HG03060 (cell line): Measurements from ENCODE around the gene GAPDHS.

Experiments
- ATAC-seq: cut with Tn5 transposase; IDR thresholded peaks from one replicate; pipeline ENCODE4 v1.9.1; 2021; ENCODE audit warnings: low read depth, moderate number of reproducible peaks; ENCODE audit not compliant: unreplicated experiment

The GAPDHS gene

DNA sequence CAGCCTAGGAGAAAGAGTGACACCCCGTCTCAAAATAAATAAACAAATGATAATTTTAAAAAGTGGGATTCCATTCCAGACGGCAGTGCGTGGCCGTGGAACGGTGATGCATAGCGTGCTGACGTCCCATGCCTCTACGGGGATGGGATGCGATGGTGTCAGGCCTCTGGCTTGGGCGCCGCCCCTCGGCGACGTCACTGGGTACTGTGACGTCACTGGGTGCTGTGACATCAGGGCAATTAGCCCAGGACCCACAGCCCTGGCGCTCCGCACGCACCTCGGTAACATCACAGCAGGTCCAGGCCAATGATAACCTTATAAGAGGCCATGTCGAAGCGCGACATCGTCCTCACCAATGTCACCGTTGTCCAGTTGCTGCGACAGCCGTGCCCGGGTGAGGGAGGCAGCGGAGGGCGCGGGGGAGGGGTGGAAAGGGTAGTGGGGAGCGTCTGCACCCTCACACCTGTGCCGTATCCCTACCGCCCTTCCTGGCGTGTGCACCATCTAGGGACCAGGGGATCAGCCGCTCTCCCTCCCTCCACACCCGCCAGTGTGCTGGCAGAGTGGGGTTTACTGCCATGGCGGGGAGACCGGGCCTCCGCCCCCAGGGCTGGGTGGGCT, at the start of gene GAPDHS:
Gene GAPDHS (plus strand): TSS at position 256 of the 621 bp plus-strand sequence. CDS start 72 bp downstream, at position 328.
- no peak for ATAC-seq

DNA sequence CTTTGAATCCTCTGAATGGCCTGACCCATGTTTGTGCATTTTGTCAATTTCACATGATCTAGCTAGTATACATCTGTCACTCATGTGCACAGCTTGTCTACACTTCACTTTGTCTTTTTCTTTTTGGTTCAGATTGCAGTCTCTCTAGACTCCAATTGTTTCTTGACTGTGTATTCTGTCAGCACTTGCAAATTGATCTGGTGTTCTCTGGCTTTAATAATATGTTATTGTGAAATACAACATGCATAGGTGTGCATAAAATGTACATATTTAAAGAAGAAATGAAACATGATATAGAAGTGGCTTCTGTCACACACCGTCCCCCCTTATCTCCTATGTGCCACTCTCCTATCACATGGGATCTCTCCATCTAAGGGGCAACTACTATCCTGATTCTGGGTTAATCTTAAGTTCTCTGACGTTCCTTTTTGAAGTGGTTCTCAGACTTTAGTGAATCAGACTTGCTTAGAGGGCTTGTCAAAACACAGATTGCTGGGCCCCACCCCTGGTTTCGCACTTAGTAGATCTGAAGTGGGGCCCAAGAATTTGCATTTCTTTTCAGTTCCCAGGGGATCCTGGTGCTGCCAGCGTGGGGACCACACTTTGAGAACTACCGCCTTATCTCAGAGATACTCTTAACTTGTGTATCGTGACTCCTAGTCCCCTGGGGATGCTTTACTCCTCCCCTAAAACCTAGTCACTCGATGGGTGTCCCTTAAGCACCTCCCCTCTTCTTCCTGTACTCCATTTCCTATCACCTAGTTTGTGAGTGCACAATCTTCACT, 48.8 kb upstream of the GAPDHS start:
- peak; percentile 86 for ATAC-seq

DNA sequence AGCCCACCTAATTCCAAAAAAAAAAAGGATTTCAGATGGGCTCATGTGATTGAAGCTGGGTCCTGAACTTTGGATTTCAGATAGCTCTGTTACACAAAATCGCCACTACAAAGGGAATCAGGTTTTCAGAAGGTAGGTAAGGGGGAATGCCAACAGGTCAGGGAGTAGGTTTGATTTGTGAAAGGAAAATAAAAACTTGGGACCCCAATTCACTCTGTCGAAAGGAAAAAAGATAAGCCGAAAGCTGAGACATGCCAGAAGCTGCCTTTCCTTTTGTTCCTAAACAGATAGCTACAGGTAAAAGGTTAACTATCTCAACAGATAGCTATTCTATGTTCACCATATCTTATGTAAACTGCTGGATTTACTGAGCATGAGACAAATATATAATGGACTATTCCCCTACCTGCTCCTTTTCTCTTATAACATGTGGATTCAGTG, 47.0 kb upstream of the GAPDHS start:
- no peak for ATAC-seq

DNA sequence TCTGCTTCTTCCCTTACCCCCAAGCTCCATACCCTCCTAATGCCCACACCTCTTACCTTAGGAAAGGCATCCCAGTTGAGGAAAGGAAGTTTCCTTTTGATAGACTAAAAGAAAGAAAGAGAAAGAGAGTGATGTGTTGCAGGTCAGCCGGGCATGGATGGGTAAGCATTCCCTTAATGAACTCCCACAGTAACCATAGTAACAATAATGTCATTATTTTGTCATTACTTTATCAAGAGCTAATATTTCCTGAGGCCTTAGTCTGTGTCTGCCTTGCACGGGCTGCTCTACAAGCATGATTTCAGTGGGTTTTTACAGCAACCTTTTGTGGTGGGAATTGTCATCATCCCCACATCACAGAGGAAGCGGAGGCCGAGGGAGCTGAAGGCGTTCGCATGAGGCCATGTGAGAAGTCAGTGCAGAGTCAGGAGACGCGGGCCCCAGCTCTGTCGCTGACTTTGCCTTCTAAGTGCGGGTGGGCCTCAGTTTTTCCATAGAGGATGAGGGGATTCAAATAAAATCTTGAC, 45.5 kb upstream of the GAPDHS start:
- ATAC-seq = no peak

DNA sequence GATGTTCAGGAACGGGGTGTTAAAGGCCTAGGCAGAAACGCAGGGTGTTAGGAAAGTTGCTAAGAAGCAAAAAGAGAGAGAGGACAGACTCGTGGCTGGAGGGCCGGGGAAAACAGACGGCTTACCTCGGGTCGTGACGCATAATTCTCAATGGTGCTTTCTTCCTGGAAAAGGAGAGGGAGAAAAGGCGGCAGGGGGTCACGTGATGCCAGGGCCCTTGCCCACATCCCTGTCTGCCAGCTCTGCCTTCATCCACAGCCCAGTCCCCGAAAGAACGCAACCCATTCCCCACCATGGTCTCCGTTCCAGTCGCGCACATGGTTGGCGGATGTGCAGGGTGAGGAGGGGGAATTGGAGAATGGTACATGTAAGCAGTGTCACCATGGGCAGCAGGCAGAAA, 44.6 kb upstream of the GAPDHS start:
- no peak for ATAC-seq

DNA sequence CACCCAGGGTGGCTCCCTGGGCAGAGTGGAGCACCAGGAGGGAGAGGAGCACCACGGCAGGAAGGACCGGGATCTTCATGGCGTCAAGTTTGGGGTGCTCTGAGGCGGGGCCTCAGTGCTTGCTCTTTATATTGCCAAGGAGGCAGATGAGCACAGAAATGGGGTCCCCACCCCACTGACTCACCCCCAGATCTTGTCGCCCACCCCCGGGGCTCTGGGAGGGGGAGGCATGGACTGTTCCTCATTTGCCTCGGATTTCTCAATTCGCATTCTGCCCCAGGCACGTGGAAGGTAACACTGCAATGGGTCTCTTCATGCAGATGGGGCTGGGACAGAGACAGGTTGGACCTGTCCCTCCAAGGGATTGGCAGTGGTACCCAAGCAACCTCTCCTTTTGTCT, 42.9 kb upstream of the GAPDHS start, which contains the start of gene KRTDAP:
Gene KRTDAP (minus strand): TSS at position 101 of the 400 bp plus-strand sequence. CDS start 22 bp downstream, at position 79.
- no peak for ATAC-seq

DNA sequence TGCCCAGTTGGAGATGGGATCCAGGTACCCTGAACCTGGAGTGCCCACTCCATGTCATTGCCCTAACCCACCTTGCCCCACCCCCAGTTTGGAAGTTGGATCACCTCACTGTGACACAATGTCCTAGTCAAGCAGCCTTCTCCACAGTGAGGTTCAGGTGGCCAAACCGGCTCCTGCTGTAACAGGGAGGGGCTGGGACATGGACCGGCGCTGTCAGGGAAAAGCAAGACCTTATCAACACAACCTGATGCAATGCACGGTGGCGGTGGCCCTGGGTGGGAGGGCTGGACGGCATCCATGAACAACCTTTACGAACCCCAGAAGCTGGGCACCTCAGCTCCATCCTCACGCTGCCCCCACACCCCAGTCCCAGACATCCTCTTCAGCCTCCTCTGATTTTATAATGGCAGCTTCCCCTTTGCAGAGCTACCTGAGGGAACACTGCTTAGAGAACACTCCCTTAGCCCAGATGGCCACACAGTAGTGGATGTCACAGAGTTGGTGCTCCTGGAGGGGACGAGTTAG, 41.4 kb upstream of the GAPDHS start:
- ATAC-seq = no peak

DNA sequence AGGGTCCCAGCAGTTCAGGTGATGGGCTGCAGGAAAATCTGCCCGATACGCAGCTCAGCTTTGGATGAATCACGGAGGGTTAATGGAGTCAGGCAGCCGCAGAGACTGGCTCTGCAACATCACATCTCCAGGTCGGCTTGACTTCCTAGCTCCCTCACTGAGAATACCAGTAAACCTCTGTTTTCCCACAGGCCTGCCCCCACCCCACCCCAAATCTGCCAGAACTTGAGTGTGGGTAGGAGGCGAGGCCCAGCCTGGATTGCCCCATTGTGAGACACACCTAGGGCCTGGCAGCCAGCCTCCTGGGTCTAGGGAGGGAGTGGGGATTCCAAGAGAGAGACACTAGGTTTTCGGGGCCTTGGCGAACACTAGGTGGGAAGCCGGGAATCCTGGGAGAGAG, 39.3 kb upstream of the GAPDHS start:
- no peak for ATAC-seq

DNA sequence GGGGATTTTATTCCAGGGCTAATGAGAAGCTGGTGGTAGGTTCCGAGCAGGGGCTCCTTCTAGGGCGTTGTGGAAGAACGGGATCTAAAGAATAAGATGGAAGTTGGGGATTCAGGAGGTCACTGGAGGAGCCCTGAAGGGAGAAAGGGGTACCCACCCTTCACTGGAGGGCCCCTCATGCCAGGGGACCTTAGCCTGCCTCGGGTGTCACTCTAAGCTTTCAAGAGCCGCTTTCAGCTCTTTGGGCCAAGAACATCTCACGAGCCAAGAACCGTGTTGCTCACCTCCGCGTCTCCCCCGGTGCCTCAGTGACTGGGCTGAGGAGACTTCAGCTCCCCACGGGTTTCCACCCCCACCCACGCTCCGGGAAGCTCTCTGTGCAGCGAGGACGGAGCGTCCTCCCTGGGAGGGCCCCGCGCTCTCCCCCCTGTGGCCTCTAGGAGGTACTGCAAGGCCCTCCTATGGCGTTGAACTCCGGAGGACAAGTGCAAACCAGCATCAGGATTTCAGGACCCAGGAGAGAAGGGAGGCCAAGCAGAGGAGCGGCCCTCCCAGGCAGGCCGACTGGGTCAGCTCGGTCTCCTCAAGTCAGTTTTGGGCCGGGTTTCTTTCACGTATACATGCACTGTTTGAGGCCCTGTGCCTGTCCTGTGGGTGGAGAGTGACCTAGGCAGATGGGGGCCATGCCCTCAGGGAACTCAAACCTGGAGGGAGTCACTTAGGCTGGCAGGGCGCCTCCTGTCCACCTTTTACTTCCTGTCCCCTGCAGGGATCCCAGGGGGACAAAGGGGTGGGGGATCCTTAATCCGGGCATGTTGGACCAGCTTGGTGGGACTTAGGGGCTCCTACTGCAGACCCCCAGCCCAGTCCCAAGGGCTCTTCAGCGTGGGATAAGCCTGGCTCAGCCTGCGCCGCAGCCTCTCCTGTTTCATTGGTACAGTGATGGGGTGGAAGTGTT, 37.9 kb upstream of the GAPDHS start:
- no peak for ATAC-seq

DNA sequence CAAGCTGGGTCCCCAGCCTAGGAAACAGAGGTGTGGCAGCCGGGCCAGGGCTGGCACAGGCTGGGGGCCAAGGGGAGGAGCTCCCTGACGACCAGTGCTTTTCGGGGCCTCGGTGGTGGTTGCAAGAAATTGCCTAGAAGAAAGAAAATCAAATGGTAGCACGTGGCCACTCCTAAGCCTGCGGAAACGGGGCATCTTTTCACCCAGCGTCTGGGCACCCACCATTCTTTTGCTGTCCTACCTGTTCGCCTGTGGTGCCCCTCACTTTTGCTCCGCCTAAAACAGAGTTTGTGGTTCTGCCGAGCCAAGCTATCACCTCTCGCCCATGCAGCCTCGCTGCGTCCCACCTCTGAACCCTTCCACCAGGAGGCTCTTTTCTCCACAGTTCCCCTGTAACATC, 35.9 kb upstream of the GAPDHS start:
- ATAC-seq = no peak

DNA sequence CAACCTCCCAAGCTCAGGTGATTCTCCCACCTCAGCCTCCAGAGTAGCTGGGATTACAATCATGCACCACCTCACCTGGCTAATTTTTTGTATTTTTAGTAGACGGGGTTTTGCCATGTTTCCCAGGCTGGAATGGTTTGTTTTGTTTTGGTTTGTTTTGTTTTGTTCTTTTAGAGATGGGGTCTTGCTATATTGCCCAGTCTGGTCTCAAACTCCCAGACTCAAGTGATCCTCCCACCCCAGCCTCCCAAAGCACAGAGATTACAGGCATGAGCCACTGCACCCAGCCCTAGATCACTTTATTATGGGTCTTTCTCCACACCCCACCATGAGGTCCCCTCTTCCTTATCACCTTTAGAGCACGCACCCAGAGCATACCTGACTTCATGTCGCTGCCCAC, 35.0 kb upstream of the GAPDHS start:
- ATAC-seq = no peak

DNA sequence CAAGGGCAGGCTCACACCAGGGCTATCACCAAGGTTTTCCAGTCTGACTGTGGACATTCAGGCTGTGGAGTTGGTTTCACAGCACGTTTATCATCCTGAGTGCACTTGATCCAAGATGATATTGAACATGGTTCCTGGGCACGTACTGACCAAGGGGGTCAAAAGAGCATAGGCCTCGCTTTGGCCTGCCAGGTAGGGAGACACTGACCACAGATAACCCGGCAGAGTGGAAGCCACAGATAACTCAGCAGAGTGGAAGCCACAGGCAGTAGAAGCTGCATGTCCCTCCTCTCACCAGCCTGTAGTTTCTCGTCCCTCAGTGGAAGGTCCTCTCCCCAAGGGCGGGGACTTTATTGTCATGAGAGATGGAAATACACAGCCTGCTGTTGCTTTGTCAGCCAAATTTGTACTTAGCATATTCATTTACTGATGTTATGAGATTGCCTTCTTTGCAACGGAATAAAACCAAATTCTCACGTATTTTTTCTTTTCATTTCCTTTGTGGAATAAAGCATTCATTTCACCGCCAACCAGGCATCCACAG, 34.2 kb upstream of the GAPDHS start:
- no peak for ATAC-seq

DNA sequence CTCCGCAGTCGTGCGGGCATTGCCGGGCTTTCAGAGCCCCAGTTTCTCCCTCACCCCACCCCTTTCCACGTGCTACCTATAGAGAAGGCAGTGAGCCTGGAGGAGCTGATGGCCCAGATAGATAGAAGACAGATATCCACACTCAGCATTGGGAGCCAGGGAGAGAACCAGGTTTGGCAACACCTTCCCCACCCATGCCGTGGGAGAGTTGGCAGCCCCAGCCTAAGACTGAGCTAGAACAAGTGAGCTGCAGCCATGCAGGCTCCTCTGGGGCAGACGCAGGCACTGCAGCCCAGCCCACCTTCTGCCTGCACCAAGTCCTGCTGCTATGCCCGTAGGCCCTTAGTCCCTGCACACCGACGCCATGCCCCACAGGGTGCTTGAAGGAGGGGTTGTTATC, 32.6 kb upstream of the GAPDHS start:
- ATAC-seq = no peak

DNA sequence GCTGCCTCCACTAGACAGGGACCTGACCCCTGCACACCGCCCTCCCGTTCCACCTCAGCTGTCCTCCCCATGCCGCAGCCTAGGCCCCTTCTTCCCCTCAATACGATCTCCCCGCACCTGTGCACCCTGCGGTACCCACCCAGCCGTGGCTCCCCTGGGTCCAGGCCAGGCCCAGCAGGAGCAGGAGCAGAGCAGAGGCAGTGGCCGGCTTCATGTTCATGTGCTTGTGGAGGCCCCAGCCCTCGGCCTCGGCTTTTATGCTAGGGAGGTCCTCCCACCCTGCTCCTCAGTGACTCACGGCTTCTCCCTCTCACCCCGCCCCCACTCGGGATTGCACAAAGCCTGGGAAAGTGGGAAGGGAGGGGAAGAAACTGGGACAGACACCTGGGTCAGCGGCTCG, 31.6 kb upstream of the GAPDHS start:
- no peak for ATAC-seq

DNA sequence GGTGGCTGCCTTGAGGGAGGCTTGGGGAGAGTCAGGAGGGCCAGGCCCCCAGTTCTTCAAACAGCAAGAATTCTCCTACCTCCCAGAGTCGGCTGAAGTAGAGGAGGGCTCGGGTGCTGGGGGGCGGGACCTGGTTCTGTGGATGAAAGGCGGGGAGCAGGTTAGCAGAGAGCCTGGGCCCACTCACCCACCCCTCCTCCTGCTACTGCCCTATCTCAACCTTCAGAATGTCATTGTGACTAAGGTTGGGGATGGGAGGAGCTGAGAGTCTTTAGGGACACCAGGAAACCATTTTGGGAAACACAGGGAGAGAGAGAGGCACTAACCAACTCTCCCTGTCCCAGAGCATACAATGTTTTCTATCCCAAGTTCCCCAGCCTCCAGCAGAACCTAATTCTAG, 30.5 kb upstream of the GAPDHS start:
- no peak for ATAC-seq

DNA sequence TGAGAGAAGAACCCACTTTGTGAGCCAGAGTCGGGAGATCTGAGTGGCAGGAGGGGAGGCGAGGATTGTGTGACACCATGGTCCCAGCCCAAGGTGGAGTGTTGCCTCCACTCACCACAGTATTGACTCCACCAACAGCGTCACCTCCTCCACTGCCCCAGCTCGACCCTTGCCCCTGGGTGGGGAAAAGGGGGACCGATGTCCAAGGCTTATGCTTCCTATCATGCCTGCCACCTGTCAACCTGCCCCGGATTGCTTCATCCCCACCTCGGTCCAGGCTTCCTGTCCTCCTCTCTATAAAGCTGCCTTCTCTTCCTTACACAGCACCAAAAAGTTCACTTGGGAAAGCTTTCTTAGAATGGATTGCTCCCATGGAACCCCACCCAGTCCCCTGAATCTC, 27.2 kb upstream of the GAPDHS start:
- ATAC-seq = no peak

DNA sequence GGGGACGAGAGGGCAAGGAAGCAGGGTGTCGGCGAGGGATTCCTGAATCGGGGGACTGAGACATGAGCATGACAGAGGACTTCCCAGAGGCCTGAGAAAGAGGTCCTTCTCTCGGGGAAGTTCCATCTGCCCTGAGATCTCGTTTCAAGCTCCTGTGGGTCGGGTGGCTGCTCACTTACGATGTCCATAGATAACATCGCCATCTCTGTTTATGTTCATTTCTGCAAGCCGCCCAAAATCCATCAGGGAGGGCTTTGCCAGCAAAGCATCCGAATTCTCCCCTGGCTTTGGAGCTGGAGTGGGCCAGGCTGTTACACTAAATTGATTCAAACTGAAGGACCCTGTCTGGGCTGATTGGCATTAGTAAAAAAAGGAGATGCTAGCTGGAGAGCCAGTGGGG, 25.7 kb upstream of the GAPDHS start:
- no peak for ATAC-seq

DNA sequence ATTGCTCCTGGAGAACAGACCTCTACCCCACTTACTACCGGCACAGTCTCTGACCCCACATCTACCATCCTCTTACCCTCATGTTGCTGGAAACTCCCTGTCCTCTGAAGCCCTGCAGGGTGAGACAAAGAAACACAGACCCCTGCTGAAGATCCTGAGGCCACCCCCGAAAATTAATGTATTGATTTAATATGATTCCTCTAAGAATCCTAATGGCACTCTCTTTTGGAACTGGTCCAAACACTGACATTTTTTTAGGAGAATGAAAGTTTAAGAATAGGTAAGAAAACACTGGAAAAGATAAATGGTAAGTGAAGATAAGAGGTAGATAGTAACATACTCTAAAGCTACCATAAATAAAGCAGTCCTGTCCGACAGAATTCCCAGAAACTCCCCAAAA, 25.1 kb upstream of the GAPDHS start:
- no peak for ATAC-seq

DNA sequence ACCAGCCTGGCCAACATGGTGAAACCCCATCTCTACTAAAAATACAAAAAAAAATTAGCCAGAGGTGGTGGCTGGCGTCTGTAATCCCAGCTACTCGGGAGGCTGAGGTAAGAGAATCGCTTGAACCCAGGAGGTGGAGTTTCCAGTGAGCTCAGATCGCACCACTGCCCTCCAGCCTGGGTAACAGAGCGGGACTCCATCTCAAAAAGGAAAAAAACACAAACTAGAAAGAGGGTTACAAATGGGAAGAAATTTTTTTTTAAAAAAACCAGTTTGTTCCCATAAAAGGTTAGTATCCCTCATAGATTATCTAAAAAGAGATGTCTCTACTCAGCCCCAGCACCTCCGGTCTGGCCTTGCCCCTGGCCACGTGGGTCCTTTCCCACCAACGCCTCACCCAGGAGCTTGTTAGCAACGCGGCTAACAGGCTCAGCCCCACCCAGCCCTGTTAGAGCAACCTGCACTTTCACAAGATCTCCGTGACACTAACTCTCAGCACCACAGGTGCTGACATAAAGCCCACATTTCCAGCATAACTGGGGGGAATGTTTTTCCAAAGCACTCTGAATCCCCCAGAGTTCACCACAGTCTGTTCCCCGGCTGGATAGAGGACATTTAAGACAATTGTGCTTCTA, 24.1 kb upstream of the GAPDHS start:
- ATAC-seq = no peak
